Measurements from ENCODE around the gene GPATCH11.

GPATCH11 gene

GRCh38 chr2:37132914-37133313 is 48.6 kb downstream of the GPATCH11 start:
- Histone ChIP-seq H3K9me2 (replicated peaks; ENCODE audit: insufficient read depth, low read length) (no peaks in the 10 kb centered on the region), H3K4me3 (ENCODE audit: low read length) (no peak overlapping the region), H2AFZ (ENCODE audit: low read length) (no peak overlapping the region), H4K20me1 (ENCODE audit: insufficient read depth, low read length) (no peaks in the 10 kb centered on the region), H3K36me3 (replicated peaks; ENCODE audit: insufficient read depth, low read length) (no peaks in the 10 kb centered on the region), H3K9ac (ENCODE audit: low read length) (no peak overlapping the region), H3K27me3 (replicated peaks; ENCODE audit: insufficient read depth, low read length) (no peaks in the 10 kb centered on the region), H3K79me2 (ENCODE audit: low read length) (no peaks in the 10 kb centered on the region), H3F3A (ENCODE audit: insufficient read depth, low read length) (no peaks in the 10 kb centered on the region), H3K4me1 (ENCODE audit: low read length) (no peaks in the 10 kb centered on the region), H3K9me3 (replicated peaks; ENCODE audit: insufficient read depth, low read length) (no peaks in the 10 kb centered on the region), H3K27ac (ENCODE audit: low read length) (no peak overlapping the region), H3K4me2 (ENCODE audit: low read depth, low read length) (no peak overlapping the region)
- DNase-seq: no peak
- no peak for TF ChIP-seq CTCF (IDR thresholded peaks at IDR 0.05; ENCODE audit: low read length)
- TF ChIP-seq EZH2 (optimal IDR thresholded peaks at IDR 0.05; ENCODE audit: low read depth, low read length): no peak
- TF ChIP-seq EZH2phosphoT487 (IDR thresholded peaks at IDR 0.05; ENCODE audit: low read length): no peak

- H4K20me1 ChIP-seq (ENCODE audit: insufficient read depth, low read length): no peaks in the 10 kb centered on the region
- H3K4me3 ChIP-seq (ENCODE audit: low read length): no peak overlapping the region
- H3K9me3 ChIP-seq (replicated peaks; ENCODE audit: insufficient read depth, low read length): no peaks in the 10 kb centered on the region
- H3F3A ChIP-seq (ENCODE audit: insufficient read depth, low read length): no peaks in the 10 kb centered on the region
- no peaks in the 10 kb centered on the region for H3K4me1 ChIP-seq (ENCODE audit: low read length)
- no peak for DNase-seq
- no peaks in the 10 kb centered on the region for H3K9me2 ChIP-seq (replicated peaks; ENCODE audit: insufficient read depth, low read length)
- H3K27ac ChIP-seq (ENCODE audit: low read length): no peak overlapping the region
- no peak for TF ChIP-seq EZH2phosphoT487 (IDR thresholded peaks at IDR 0.05; ENCODE audit: low read length)
- H2AFZ ChIP-seq (ENCODE audit: low read length): no peak overlapping the region
- H3K79me2 ChIP-seq (ENCODE audit: low read length): no peaks in the 10 kb centered on the region
- H3K36me3 ChIP-seq (replicated peaks; ENCODE audit: insufficient read depth, low read length): peaks cover 13% of the 10 kb centered on the region
- H3K27me3 ChIP-seq (replicated peaks; ENCODE audit: insufficient read depth, low read length): no peaks in the 10 kb centered on the region
- no peak overlapping the region for H3K9ac ChIP-seq (ENCODE audit: low read length)
- no peak overlapping the region for H3K4me2 ChIP-seq (ENCODE audit: low read depth, low read length)
Observed at GRCh38 chr2:37142546-37142945, 58.2 kb downstream of the GPATCH11 start.

GRCh38 chr2:37143974-37144373 is 59.7 kb downstream of the GPATCH11 start:
- Histone ChIP-seq H3K79me2 (ENCODE audit: low read length) (peaks cover 4% of the 10 kb centered on the region; the same call in 1 of the 2 replicates), H3K4me1 (ENCODE audit: low read length) (no peaks in the 10 kb centered on the region), H3K9me3 (replicated peaks; ENCODE audit: insufficient read depth, low read length) (no peaks in the 10 kb centered on the region), H4K20me1 (ENCODE audit: insufficient read depth, low read length) (no peaks in the 10 kb centered on the region), H3K27me3 (replicated peaks; ENCODE audit: insufficient read depth, low read length) (no peaks in the 10 kb centered on the region), H3K27ac (ENCODE audit: low read length) (no peak overlapping the region), H3F3A (ENCODE audit: insufficient read depth, low read length) (no peaks in the 10 kb centered on the region), H2AFZ (ENCODE audit: low read length) (no peak overlapping the region), H3K9me2 (replicated peaks; ENCODE audit: insufficient read depth, low read length) (no peaks in the 10 kb centered on the region), H3K36me3 (replicated peaks; ENCODE audit: insufficient read depth, low read length) (peaks cover 15% of the 10 kb centered on the region), H3K9ac (ENCODE audit: low read length) (no peak overlapping the region), H3K4me3 (ENCODE audit: low read length) (no peak overlapping the region), H3K4me2 (ENCODE audit: low read depth, low read length) (no peak overlapping the region)
- no peak for TF ChIP-seq EZH2 (optimal IDR thresholded peaks at IDR 0.05; ENCODE audit: low read depth, low read length)
- no peak for TF ChIP-seq CTCF (IDR thresholded peaks at IDR 0.05; ENCODE audit: low read length)
- TF ChIP-seq EZH2phosphoT487 (IDR thresholded peaks at IDR 0.05; ENCODE audit: low read length): no peak
- no peak for DNase-seq

GRCh38 chr2:37146062-37146461 is 61.7 kb downstream of the GPATCH11 start:
- Histone ChIP-seq H3F3A (ENCODE audit: insufficient read depth, low read length) (no peaks in the 10 kb centered on the region), H3K9me3 (replicated peaks; ENCODE audit: insufficient read depth, low read length) (no peaks in the 10 kb centered on the region), H2AFZ (ENCODE audit: low read length) (no peak overlapping the region), H3K27me3 (replicated peaks; ENCODE audit: insufficient read depth, low read length) (no peaks in the 10 kb centered on the region), H3K9me2 (replicated peaks; ENCODE audit: insufficient read depth, low read length) (no peaks in the 10 kb centered on the region), H3K36me3 (replicated peaks; ENCODE audit: insufficient read depth, low read length) (peaks cover 12% of the 10 kb centered on the region), H3K4me3 (ENCODE audit: low read length) (no peak overlapping the region), H3K9ac (ENCODE audit: low read length) (no peak overlapping the region), H3K4me1 (ENCODE audit: low read length) (no peaks in the 10 kb centered on the region), H3K79me2 (ENCODE audit: low read length) (peaks cover 24% of the 10 kb centered on the region), H3K27ac (ENCODE audit: low read length) (no peak overlapping the region), H3K4me2 (ENCODE audit: low read depth, low read length) (no peak overlapping the region), H4K20me1 (ENCODE audit: insufficient read depth, low read length) (no peaks in the 10 kb centered on the region)
- TF ChIP-seq EZH2phosphoT487 (IDR thresholded peaks at IDR 0.05; ENCODE audit: low read length): no peak
- no peak for TF ChIP-seq EZH2 (optimal IDR thresholded peaks at IDR 0.05; ENCODE audit: low read depth, low read length)
- TF ChIP-seq CTCF (IDR thresholded peaks at IDR 0.05; ENCODE audit: low read length): no peak
- DNase-seq: no peak

Measured in MM.1S (cell line).